Hepatocyte (in vitro differentiated cells): ENCODE results near the gene INTS15.

ENCODE experiments used
- CTCF ChIP-seq: fragments of 200-600 bp; sonication (generic); IDR thresholded peaks from 2 replicates; pipeline ENCODE4 v1.5.1; 2016; ENCODE audit warnings: antibody characterized with exemption, mild to moderate bottlenecking; ENCODE audit not compliant: poor library complexity
- EZH2 ChIP-seq: fragments of 200-600 bp; sonication (generic); IDR thresholded peaks from 2 replicates; pipeline ENCODE4 v1.6.1; 2016; ENCODE audit warnings: antibody characterized with exemption, mild to moderate bottlenecking, borderline replicate concordance
- EZH2phosphoT487 ChIP-seq: fragments of 200-600 bp; sonication (generic); IDR thresholded peaks from one replicate; pipeline ENCODE4 v1.6.1; 2018; ENCODE audit warnings: antibody characterized with exemption, mild to moderate bottlenecking, low read depth, moderate library complexity; ENCODE audit not compliant: unreplicated experiment, severe bottlenecking

GRCh38 chr7:6576024-6576866 lies 13.6 kb upstream of the INTS15 start:
- no peak for TF ChIP-seq CTCF
- TF ChIP-seq EZH2: no peak
- TF ChIP-seq EZH2phosphoT487: no peak
